ENCODE data around the gene SHH.

GRCh38 chr7:155793720-155794119 is 18.5 kb downstream of the SHH start:
- TF ChIP-seq CTCF (IDR thresholded peaks at IDR 0.05; ENCODE audit: insufficient read depth, low read length, poor library complexity, severe bottlenecking), result no peak
- no peak for TF ChIP-seq EZH2phosphoT487 (conservative IDR thresholded peaks at IDR 0.05; ENCODE audit: low read length)
